Right lobe of liver (tissue), 4 donors: ENCODE data around the gene ASB13.

Source experiments
- CTCF ChIP-seq, 4 donors: fragments of 200-600 bp in 3 of 4; fragments of 450-650 bp in 1 of 4; IDR thresholded peaks; one replicate each; pipeline versions ENCODE4 v1.5.1 to v1.8.0; 2016 to 2022; ENCODE audit warnings: antibody characterized with exemption in 4 of 4, mild to moderate bottlenecking in 2 of 4
- POLR2A ChIP-seq: fragments of 450-650 bp; IDR thresholded peaks from one replicate; pipeline ENCODE4 v1.6.1; 2017; ENCODE audit warnings: antibody characterized with exemption, mild to moderate bottlenecking
- donor health status: DM: no; HTN: no; CAD: no.
- donor health status: DM: no; HTN: no; CAD: no.
- donor health status: DM: no; HTN: yes; CAD: no.

- TF ChIP-seq POLR2A, result no peak
- no peak for TF ChIP-seq CTCF (IDR thresholded peaks at IDR 0.05)
These were observed 12.1 kb upstream of the ASB13 start for GRCh38 chr10:5678397-5679036.
